CD4-positive, alpha-beta T cell treated with Interleukin-15 for 4 hours (primary cell): Measurements from ENCODE around the gene ZXDC.

Experiments
- DNase-seq: peaks from one replicate; pipeline ENCODE4 v3.0.0-alpha.2; 2020; ENCODE audit warnings: low spot score

The ZXDC gene

DNA sequence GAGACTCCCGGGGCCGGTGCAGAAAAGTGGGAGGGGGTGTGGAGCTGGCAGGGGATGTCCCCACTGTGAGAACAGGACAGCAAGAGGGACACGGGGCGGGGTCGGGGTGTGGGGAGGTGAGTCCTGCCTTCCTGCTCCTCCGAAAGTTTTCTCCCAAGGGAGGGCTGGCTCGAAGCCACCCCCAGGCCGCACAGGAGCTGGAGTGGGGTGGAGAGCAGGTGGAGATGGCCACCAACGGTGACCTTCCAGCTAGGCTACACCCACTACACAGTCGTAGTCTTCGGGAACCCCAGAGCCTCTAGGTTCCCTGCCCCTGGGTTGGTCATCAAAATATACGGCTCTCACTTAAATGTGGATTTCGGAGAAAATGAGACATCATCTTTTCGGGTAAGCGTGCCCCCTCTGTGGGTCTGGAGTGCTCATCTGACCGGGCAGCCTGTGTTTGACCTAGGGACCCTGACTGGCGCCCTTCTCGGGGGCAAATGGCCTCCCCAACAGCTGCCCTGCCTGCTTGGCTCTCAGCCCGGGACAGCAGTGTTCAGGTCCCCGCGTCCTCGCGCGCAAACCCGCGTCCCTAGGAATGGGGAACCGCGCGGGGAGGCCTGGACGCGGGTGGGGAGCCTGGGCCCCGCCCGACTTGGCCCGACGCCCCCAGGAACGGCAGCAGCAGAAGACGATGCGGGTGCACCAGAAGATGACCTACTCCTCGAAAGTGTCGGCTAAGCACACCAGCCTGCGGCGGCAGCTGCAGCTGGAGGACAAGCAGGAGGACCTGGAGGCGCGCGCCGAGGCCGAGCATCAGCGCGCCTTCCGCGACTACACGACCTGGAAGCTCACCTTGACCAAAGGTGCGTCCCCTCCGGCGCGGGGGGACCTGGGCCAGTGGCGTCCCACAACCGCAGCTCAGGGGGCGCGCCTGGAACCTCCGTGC is 59.8 kb downstream of the ZXDC start:
- DNase-seq, result no peak

DNA sequence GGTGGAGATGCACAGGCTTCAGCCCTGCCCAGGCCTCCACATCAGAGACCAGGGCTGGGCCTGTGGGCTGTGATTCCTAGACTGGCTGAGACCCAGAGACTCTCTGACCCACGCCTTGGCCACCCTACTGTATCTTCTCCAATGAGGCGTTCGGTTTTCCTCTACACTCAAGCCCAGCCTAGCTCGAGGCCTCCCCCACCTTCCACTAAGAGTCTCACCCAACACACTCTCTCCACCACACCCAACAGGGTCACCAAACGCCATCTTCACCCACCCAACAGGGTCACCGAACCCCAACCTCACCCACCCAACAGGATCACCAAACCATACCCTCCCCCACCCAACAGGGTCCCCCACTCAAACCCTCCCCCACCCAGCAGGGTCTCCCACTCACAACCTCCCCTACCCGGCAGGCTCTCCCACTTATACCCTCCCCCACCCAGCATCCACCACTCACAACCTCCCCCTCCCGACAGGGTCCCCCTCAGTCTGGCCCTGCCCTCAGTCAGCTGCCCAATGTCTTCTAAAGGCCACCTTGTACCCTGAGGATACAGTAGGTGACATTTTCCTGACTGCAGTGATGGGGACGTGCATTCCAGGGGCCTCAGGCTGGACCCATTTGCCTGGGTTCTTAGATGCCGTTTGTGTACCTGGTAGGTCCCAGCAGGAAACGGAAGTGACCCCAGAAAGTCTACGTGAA is 60.6 kb downstream of the ZXDC start:
- no peak for DNase-seq

DNA sequence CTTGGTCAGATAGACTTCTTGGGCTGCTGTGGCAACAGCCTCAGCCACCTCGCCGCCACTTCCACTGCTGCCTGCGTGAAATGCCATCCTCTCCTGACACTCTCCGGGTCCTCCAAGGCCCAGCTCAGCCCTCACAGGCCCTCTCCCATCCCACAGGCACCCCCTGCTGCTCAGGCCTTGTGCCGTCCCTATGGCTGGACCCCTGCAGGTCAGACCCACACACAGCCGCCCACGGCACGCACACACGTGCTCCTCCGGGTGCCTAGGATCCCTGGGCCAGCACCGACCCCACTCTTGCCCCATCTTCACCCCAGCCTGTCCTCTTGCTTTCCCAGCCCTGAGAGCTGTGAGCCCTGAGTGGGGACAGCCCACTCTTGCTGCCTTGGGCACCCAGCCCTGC is 61.3 kb downstream of the ZXDC start:
- DNase-seq, result no peak

DNA sequence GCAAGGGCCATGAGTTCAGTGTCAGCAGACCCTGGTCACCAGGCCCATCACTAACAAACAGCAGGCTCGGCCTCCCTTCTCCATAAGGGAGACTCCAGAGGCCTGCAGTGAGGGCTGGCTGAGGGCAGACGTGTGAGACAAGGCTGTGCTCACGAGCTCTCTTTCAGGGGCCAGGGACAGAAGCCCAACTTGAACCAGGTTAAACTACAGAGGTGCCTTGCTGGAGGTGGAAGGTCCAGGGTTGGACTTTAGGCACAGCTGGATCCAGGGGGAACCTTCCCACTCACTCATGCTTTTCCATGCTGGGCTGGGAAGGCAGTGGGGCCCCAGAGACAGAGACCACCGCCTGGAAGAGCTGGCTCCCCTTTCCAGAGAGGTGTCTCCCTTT is 62.0 kb downstream of the ZXDC start:
- no peak for DNase-seq

DNA sequence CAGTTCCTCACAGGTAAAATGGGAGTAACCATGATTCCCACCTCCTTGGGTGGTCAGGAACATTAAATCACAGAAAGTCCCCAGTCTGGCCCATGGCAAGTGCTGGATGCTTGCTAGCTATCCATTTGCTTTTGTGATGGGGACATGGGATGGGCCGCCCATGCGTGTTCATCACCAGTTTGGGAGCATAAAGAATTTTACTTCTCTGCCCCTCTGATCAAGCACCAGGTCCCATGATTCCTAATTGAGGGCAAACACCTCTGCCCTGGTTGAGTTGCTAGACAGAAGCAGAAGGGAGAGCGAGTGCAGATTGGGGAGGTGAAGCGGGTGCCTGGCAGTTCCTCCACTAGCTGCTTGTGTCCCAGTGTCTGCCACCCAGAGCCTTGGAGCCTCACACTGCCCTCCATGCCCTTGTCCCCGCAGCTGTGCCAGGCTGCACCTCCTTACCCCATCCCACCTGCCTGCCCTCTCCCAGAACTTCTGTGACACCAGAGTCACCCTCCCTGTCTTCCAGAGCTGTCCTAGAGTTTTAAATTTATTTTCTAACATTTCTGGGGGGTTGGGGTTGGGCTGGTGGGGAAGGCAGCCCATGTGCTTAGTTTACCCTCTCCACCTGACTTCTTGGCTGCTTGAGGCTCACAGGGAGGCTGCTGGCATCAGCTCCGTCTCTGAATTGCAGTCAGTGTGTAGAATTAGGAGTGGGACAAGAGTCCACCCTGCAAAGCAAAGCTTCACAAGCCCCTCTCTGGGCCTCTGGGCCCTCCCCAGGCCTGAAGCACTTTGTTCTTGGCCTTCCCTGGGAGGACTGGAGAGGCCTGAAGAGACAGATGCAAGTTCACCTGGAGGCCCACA is 62.6 kb downstream of the ZXDC start:
- no peak for DNase-seq

DNA sequence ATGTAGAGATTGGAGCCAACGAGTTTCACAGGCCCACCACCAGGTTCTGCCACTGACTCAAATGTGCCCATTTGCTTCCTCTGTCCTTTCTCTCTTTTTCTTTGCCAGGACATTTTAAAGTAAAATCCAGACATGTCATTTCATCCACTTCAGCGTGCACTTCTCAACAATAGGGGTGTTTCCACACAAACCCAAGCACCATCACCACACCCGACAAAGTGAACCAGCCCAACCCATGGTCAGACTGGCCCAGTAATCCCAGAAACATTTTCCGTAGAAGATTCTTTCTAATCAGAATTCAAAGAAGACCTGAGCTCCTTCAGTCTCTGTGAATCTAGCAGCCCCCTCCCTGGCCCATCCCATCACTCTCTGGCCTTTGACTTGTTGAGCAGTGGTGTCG is 67.6 kb downstream of the ZXDC start:
- DNase-seq, result no peak

DNA sequence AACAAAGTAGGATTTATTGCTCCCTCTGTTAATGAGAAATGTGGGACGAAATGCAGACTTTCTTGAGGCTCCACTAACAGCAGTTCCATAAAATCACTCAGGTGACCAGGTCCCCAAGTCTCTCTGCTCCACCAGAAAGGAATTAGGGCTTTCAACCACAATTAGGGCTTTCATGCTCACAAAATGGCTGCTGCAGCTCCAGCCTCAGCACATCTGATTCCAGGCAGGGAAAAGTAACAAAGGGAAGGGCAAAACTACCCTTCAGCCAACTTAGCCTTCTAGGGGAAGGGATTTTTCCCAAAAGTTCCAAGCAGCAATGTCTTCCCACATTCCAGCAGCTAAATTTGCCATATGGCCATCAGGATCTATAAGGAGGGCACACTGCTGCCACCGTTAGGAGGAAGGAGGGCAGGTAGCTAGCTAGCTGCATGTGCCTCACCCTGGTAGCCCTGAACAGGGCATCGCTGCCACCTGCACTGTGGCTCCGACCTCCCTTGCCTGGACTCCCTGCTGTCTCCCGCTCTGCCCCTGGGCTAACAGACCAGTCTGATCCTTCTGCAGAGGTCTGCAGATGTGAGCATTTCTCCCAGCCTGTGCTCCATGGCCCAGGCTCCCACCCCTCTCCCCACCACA is 68.2 kb downstream of the ZXDC start:
- DNase-seq, result no peak

DNA sequence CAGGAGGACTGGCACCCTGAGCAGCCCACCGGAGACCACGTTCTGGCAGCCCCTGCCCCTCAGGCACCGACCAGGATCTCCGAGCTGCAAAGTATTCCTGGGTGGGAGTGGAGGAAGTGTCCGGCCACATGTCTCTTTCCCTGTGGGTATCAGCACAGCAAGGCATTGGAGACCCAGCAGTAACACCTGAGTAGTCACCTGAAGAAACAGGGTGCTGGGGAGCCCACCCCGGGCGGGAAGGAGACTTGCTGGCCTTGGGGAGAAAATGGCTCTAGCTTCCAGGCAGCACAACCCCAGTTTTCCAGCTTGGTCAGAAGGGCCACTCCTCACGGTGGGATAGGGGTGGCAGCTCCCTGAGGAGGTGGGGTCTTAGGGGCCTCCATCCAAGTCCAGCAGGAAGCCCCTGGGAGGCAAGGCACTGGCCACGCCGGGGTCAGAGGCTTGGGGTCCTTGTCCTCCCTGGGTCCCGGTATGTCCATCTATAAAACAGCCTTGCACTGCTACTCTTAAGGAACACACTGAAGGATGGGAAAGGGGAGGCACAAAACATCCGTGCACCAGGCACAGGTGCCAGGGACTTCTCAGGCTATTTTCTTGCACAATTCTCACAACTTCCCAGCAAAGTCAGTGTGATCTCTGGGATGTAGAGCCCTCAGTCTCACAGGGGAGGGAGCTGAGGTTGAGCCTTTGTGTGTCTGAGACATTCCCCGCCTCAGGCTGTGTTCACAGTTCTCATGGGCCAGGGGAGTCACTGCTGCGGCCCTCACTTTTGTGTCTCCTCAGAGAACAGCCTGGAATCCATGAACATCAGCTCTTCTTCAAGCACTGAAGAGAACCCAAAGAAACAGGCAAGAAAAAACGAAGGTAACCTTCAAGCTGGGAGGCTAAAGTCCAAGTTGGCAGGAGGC is 69.0 kb downstream of the ZXDC start:
- no peak for DNase-seq

DNA sequence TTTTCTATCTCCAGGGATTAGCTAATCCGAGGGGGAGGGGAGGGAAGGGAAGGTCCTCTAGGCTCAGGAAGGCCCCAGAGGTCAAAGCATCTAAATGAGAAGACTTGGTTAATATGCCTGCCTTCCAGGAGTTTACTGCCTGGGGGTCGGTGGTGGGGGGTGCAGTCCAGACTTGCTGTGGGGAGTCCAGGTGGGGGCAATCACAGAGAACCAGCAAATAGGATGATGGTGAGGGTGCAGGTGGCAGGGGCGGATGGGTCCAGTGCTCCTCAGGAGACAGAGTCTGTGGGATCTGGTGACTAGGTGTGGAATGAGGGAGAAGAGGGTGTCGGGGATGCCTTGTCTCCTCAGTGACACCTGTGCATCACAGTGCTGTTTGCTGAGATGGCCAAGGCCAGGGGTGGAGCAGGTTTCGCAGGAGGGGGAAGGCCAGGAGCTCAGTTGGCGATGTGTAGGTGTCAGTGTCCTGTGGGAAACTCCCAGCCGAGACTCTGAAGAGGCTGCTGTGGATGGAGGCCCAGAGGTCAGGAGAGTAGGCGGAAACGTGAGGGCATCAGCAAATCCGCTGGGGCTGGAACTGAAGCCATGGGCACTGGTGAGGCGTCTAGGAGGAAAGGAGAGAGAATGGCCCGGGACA is 72.9 kb downstream of the ZXDC start:
- DNase-seq, result no peak

DNA sequence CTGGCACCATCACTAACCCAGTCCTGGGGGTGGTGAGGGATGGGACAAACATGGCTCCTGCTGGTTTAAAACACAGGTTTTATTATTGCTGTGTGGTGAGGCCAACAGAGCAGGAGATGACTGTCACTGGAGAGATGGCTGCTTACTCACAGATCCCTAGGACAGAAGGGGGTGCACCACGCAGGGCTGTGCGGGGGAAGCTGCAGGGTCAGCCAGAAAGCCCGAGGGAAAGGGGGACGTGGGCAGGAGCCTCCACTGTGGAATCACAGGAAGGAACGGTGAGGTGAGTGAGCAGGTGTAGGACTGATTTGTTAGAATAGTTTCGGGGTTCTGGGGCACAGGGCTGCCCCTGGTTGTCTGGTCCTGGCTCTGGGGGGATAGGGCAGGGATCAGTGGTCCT is 73.5 kb downstream of the ZXDC start:
- no peak for DNase-seq

DNA sequence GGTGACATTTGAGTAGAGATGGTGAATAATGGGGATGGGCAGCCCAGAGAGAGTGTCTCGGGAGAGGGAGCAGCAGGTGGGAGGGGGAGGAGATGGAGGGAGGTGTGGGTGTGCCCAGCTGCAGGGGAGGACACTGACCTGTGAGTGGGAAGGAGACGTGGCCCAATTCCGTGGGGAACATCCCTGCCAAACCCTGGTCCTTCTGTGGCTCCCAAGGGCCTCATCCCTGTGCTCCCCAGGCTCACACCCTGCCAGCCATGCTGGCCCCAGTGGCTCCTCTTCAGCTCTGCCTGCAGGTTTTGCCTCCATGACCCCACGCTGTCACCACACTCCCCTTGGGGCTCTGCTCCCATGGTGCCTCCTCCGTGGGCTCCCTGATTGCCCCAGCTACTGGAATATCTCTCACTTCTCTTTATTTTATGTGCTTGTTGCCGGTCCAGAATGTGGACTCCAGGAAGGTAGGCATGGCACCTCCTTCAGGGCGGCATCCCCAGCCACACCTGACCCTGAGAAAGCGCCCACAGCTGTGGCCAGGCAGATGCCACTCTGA is 74.0 kb downstream of the ZXDC start:
- DNase-seq, result no peak

DNA sequence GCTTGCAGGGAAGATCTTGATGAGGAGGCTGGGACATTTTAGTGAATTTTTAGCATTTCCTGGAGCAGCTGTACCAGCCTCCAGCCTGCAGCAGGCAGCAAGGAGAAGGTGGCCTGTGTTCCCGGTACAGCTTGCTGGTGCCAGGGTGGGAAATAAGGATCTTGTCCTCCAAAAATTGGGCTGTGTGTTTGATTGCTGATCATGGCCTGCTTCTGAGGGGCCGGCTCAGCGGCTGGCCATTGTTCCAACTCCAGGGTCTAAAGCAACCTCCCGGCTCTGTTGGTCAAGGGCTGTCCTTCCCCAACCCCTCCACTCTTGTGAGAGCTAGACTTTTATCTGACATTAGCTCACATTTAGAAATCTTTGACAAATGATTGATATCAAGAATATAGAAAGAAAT is 75.9 kb downstream of the ZXDC start:
- DNase-seq, result no peak

DNA sequence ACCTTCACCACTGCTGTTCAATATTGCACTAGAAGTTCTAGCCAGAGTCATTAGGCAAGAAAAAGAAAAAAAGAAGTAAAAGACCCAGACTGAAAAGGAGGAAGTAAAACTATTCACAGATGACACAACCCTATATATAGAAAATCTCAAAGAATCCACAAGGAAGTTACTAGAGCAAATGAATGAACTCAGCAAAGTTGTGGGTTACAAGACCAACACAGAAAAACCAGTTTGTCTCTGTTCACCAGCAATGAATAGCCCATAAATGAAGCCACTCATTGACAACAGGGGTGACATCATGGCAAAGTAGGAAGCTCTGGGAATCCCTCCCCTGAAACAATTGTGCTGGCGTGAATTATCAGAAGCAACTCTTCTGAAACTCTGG is 76.3 kb downstream of the ZXDC start:
- no peak for DNase-seq

DNA sequence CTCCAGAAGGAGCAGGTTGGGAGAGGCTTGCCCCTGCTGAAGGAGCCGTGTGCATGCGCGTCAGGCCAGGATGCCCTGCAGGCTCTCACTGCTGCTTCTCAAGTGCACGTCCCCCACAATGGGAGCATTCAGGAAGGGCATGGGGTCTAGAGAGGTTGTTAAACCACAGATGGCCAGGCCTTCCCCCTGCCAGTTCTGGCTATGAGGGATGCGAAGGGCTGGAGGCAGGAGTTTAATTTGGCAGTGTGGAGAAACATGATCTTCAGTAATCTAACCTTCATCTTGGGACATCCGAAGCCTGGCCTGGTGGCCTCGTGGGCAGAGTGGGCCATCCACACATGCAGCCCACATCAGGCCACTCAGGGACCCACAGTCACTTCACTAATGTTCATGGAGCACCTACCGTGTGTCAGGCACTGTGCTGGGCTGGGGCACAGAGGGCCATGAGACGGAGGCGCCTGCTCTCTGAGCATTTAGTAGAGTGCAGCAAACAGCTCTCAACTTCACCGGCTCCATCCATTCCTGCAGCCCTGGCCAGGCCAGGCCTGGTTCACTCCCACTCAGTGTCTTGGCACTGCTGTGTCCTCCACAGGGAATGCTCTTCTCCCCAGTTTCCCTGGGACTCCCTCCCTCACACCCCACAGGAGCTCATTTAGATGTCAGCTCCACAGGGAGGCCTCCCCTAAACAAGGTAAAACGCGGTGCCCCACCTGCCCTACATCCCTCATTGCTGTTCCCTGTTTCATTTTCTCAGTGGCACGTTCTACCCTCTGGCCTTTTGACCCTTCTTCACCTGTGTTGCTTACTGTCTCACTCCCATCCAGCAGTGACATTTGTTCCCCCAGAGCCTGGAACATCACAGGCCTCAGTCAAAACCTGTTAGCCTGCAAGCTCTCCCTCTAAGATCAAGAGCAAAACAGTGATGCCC is 77.0 kb downstream of the ZXDC start:
- DNase-seq, result no peak

DNA sequence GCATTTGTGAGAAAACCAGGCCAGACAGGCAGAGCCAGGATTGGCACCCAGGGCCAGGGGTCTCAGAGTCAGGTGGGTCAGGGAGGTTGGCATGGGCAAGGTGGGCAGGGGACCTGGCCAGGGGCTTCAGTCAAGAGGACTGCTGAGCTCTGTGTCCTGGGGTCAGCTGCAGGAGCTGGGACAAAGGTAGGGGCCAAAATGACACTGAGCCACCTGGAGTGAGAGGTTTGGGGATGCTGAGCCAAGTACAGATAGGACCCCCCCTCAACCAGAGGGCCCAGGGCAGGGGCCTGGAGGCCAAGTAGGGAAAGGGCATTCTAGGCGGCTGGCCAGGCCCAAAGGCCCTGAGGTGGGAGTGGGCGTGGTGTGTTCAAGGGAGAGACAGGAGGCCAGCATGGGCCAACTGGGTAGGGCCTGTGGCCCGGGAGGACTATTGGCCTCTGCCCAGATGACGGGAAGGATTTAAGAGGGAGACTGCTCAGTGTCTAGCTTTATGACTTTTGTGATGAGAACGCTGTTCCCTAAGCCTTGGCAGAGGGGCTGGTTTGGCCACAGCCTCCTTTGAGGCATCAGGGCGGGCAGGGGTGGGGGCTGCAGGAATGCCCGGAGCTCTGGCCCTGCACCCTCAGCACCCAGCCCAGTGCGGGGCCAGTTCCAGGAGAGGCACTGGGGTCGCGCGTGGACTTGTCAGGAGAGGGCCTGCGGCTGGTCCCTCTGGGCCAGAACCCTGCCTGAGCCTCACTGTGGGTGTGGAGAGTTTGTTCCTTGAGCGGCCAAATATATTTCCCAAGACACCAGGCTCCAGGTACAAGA is 77.9 kb downstream of the ZXDC start:
- no peak for DNase-seq

DNA sequence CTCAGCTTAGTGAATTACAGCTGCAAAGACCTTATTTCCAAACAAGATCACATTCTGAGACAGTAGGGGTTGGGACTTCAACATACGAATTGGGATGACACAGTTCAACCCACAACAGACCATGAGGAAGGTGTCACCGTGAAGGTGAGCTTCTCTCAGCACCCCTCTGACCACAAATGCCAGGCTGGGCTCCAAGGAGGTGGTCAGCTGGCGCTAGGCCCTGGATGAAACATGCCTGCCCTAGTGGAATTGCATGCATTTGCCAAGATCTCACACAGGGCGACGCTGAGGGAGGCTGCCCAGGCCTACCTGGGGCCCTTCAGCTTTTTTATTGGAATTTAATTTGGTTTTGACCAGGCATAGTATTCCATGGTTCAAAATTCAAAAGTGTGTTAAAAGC is 79.2 kb downstream of the ZXDC start:
- DNase-seq, result no peak

DNA sequence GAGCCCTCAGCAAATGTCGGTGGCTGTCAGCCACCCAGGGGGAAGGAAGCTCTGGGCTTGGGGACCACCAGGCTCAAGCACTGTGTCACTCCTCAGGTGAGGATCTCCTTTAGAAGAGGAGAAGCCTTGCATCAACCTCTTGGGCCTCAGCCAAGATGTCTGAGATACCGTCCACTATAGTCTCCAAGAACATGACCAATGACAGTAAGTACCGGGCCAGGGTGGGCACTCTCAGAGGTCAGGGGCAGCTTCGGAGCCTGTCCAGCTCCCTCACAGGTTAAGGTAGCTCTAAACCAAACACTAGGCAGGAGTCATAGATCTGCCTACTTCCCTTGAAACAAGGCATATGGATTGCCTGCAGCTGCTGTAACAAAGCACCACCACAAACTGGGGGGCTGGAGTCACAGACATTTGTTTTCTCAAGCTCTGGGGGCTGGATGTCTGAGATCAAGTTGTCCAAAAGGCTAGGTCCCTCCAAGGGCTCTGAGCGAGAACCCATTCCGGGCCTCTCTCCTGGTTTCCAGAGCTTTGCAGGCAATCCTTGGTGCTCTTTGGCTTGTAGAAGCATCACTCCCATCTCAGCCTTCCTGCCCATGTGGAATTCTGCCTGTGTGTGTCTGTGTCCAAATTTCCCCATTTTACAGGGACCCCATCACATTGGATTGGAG is 79.7 kb downstream of the ZXDC start:
- DNase-seq, result no peak

DNA sequence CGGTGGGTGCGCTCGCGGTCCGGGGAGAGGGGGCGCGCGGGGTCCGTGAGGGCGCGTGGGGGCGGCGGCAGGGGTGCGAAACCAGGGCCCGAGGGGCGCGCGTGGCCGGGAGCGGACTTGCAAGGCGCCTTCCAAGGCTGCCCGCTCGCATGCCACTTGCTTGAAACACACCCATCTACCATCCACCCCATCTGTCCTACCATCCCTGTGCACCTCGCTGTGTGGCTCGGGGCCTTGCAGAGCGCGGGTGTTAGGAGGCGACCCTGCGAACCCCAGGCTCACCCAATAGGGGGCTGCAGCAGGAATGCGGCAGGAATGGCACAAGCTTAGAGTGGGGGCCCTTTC is 80.7 kb downstream of the ZXDC start:
- DNase-seq, result no peak
